HCT116 (cell line): ENCODE measurements around the gene TMEM184A. TPM values are rescaled to one million over a fixed set of nuclear protein-coding genes. Genes with fewer than 3 reads are reported as not detected.

ENCODE experiments used
- ATAC-seq: fragments of 200-7000 bp; cut with Tn5 transposase; 2 replicates; pipeline ENCODE4 v1.9.1; 2020; ENCODE audit warnings: mild to moderate bottlenecking, moderate library complexity
- BruUV-seq: library from RNA; stranded (reverse); fragments of 400-500 nt; replicated peaks from 2 replicates; lab custom pipeline; 2021; lab: Mats Ljungman, UMichigan
- CTCF ChIA-PET: fragments of 300-600 bp; sonication (Branson Sonifier 250); formaldehyde crosslinking; loops from one replicate; lab custom pipeline; 2021; ENCODE audit warnings: antibody characterized with exemption; lab: Charles Lee
- POLR2A ChIA-PET: fragments of 300-600, 350-600 bp; sonication (Branson Sonifier 250); formaldehyde crosslinking; loops from one replicate; lab custom pipeline; 2021; ENCODE audit warnings: antibody characterized with exemption; lab: Charles Lee
- RAD21 ChIA-PET, 2 experiments: fragments of 300-600 bp; sonication (Branson Sonifier 250); formaldehyde crosslinking; loops; one replicate each; lab custom pipeline; 2023; ENCODE audit warnings: low total read pairs in 2 of 2; ENCODE audit not compliant: uncharacterized antibody in 2 of 2, unreplicated experiment in 2 of 2, low non-redundant PET in 1 of 2; lab: Charles Lee
- DNase-seq: peaks from one replicate; pipeline ENCODE4 v3.0.0-alpha.2; 2010; ENCODE audit warnings: low read depth, low spot score
- H2AFZ ChIP-seq: fragments of 200-600 bp; shearing (Covaris generic), sonication (generic); 2 replicates; pipeline ENCODE4 v1.6.1; 2017; ENCODE audit warnings: low read depth, mixed run types, mixed read lengths, antibody characterized with exemption, low read length; ENCODE audit not compliant: poor library complexity, severe bottlenecking
- H3K27ac ChIP-seq: 2 replicates; pipeline ENCODE4 v1.5.1; 2012; ENCODE audit warnings: low read depth, low read length
- H3K27me3 ChIP-seq: fragments of 200-600 bp; sonication (generic); 2 replicates; pipeline ENCODE4 v1.6.1; 2016; ENCODE audit warnings: mixed run types, low read length, mixed read lengths; ENCODE audit not compliant: insufficient read depth
- H3K36me3 ChIP-seq, 2 experiments: fragments of 200-500 bp in 1 of 2; fragments of 200-600 bp in 1 of 2; sonication (Bioruptor generic) in 1 of 2; sonication (generic) in 1 of 2; 2 replicates each; pipeline versions ENCODE4 v1.5.1 to v1.6.1; 2014 to 2016; ENCODE audit warnings: low read length in 2 of 2, inconsistent platforms in 1 of 2, mixed read lengths in 1 of 2, mixed run types in 1 of 2; ENCODE audit not compliant: insufficient read depth in 2 of 2, control insufficient read depth in 1 of 2
- H3K4me1 ChIP-seq, 2 experiments: fragments of 200-600 bp in 1 of 2; sonication (generic) in 1 of 2; 2 replicates each; pipeline versions ENCODE4 v1.5.1 to v1.6.1; 2012 to 2017; ENCODE audit warnings: low read length in 2 of 2, inconsistent platforms in 1 of 2, mild to moderate bottlenecking in 1 of 2, mixed read lengths in 1 of 2, mixed run types in 1 of 2, moderate library complexity in 1 of 2; ENCODE audit not compliant: insufficient read depth in 2 of 2, control insufficient read depth in 1 of 2
- H3K4me2 ChIP-seq: fragments of 200-600 bp; sonication (generic); 2 replicates; pipeline ENCODE4 v1.6.1; 2017; ENCODE audit warnings: mixed run types, low read length, mixed read lengths
- H3K4me3 ChIP-seq, 2 experiments: fragments of 200-600 bp in 1 of 2; sonication (generic) in 1 of 2; replicated peaks in 1 of 2; 2 replicates each; pipeline ENCODE4 v1.5.1; 2011 to 2016; ENCODE audit warnings: low read length in 2 of 2, control low read depth in 1 of 2, low read depth in 1 of 2, mild to moderate bottlenecking in 1 of 2, mixed read lengths in 1 of 2, mixed run types in 1 of 2
- H3K79me2 ChIP-seq: fragments of 200-600 bp; sonication (generic); 2 replicates; pipeline ENCODE4 v1.6.1; 2017; ENCODE audit warnings: mild to moderate bottlenecking, mixed run types, low read length, moderate library complexity, mixed read lengths; ENCODE audit not compliant: insufficient read depth
- H3K9ac ChIP-seq: fragments of 200-600 bp; sonication (generic); 2 replicates; pipeline ENCODE4 v1.6.1; 2016; ENCODE audit warnings: low read length, mixed read lengths
- H3K9me2 ChIP-seq: fragments of 200-600 bp; sonication (generic), shearing (Covaris generic); 2 replicates; pipeline ENCODE4 v1.6.1; 2017; ENCODE audit warnings: mixed run types, mild to moderate bottlenecking, moderate library complexity; ENCODE audit not compliant: insufficient read depth
- H3K9me3 ChIP-seq, 2 experiments: fragments of 200-500 bp in 1 of 2; fragments of 200-600 bp in 1 of 2; sonication (Bioruptor generic) in 1 of 2; sonication (generic) in 1 of 2; 2 replicates each; pipeline ENCODE4 v1.6.1; 2014 to 2017; ENCODE audit warnings: low read length in 2 of 2, mixed read lengths in 2 of 2, inconsistent platforms in 1 of 2, low read depth in 1 of 2, mild to moderate bottlenecking in 1 of 2, mixed run types in 1 of 2, moderate library complexity in 1 of 2; ENCODE audit not compliant: control insufficient read depth in 1 of 2, insufficient read depth in 1 of 2
- H4K20me1 ChIP-seq: fragments of 200-600 bp; sonication (generic), shearing (Covaris generic); 2 replicates; pipeline ENCODE4 v1.6.1; 2017; ENCODE audit warnings: mixed run types, mild to moderate bottlenecking, moderate library complexity; ENCODE audit not compliant: insufficient read depth
- EZH2 ChIP-seq: fragments of 200-600 bp; sonication (generic); IDR thresholded peaks from 2 replicates; pipeline ENCODE4 v1.6.1; 2017; ENCODE audit warnings: antibody characterized with exemption, mixed run types
- EZH2phosphoT487 ChIP-seq: fragments of 200-600 bp; IDR thresholded peaks from 2 replicates; pipeline ENCODE4 v1.6.1; 2018; ENCODE audit warnings: antibody characterized with exemption, borderline replicate concordance
- FOSL1 ChIP-seq: IDR thresholded peaks from 2 replicates; pipeline ENCODE4 v1.6.1; 2012; ENCODE audit warnings: low read depth
- JUND ChIP-seq: IDR thresholded peaks from 2 replicates; pipeline ENCODE4 v1.6.1; 2012
- POLR2A ChIP-seq: IDR thresholded peaks from 2 replicates; pipeline ENCODE4 v1.7.0; 2011; ENCODE audit warnings: borderline replicate concordance; ENCODE audit not compliant: insufficient read depth, insufficient read length; ENCODE audit errors: extremely low read depth
- RAD21 ChIP-seq: IDR thresholded peaks from 2 replicates; pipeline ENCODE4 v1.6.1; 2012; ENCODE audit warnings: low read depth, mild to moderate bottlenecking
- SRF ChIP-seq: IDR thresholded peaks from 2 replicates; pipeline ENCODE4 v1.6.1; 2012; ENCODE audit warnings: low read depth
- intact Hi-C: fragments of 100-400 bp; cut with micrococcal nuclease; formaldehyde crosslinking; loops from 2 replicates; pipeline ENCODE4 v1.10.0; 2022
- total RNA-seq: library from RNA; stranded (reverse); gene quantifications from one replicate; pipeline ENCODE4 v1.2.1, GENCODE V29; 2021; ENCODE audit not compliant: unreplicated experiment
- TF ChIP-seq, protein P1 (sequence below): IDR thresholded peaks from 2 replicates; pipeline ENCODE4 v1.6.1; 2012; ENCODE audit warnings: low read depth
- TF ChIP-seq, protein P2 (sequence below): IDR thresholded peaks from 2 replicates; pipeline ENCODE4 v1.6.1; 2011; ENCODE audit warnings: mild to moderate bottlenecking, low read length, moderate library complexity; ENCODE audit not compliant: insufficient replicate concordance; ENCODE audit errors: extremely low read depth

TMEM184A gene
- total RNA-seq, 1 experiment from 2014 or later: 34.8 TPM

DNA sequence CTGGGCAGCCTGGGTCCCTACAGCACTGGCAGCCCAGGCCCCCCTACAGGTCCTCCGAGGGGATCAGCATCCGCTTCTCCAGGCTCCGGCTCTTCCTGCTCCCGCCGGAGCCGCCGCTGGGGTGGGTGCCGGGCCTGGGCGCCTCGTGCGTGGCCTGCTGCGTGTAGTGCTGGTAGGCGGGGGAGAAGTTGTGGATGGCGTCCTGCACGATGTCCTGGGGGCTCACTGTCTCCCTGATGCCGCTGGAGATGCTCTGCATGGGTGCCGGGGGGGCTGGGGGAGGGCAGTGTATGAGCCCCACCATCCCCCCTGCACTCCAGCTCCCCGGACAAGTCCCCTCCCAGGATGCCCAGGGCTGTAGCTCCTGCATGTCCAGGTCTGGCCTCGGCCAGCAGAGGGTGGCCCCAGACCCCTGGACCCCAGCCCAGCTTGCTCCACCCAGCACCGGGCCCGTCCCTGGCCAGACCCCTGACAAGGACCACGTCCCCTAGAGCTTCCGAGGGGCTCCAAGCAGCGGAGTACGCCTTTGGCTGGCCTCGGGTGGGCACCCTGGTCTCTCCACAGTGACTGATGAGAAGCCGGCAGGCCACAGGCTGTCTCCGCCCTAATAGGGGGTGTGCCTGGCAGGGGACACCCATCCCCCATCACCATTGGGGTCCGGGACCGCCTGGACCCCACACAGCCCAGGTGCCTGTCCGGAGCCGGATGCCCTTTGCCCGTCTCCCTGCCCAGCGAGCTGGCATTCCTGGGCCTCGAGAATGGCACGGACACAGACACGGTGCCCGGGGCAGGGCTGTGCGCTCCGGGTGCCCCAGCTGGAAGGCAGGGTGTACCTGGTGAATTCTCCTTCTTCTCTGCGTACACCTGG, 8.9 kb downstream of the TMEM184A start:
- H3K36me3 ChIP-seq: no peaks in the 10 kb centered on the region
- ChIA-PET CTCF (no interaction called here), POLR2A (no interaction called here), RAD21 (no interaction called here)
- no peaks in the 10 kb centered on the region for H3K79me2 ChIP-seq
- DNase-seq (no peak), ATAC-seq (no peak)
- H2AFZ ChIP-seq: no peak overlapping the region
- no peaks in the 10 kb centered on the region for H3K27me3 ChIP-seq
- TF ChIP-seq EZH2phosphoT487 (no peak), POLR2A (no peak), JUND (no peak), SRF (no peak), EZH2 (no peak), RAD21 (no peak), FOSL1 (no peak)
- TF ChIP-seq, protein P1, sequence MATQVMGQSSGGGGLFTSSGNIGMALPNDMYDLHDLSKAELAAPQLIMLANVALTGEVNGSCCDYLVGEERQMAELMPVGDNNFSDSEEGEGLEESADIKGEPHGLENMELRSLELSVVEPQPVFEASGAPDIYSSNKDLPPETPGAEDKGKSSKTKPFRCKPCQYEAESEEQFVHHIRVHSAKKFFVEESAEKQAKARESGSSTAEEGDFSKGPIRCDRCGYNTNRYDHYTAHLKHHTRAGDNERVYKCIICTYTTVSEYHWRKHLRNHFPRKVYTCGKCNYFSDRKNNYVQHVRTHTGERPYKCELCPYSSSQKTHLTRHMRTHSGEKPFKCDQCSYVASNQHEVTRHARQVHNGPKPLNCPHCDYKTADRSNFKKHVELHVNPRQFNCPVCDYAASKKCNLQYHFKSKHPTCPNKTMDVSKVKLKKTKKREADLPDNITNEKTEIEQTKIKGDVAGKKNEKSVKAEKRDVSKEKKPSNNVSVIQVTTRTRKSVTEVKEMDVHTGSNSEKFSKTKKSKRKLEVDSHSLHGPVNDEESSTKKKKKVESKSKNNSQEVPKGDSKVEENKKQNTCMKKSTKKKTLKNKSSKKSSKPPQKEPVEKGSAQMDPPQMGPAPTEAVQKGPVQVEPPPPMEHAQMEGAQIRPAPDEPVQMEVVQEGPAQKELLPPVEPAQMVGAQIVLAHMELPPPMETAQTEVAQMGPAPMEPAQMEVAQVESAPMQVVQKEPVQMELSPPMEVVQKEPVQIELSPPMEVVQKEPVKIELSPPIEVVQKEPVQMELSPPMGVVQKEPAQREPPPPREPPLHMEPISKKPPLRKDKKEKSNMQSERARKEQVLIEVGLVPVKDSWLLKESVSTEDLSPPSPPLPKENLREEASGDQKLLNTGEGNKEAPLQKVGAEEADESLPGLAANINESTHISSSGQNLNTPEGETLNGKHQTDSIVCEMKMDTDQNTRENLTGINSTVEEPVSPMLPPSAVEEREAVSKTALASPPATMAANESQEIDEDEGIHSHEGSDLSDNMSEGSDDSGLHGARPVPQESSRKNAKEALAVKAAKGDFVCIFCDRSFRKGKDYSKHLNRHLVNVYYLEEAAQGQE: no peak
- TF ChIP-seq, protein P2, sequence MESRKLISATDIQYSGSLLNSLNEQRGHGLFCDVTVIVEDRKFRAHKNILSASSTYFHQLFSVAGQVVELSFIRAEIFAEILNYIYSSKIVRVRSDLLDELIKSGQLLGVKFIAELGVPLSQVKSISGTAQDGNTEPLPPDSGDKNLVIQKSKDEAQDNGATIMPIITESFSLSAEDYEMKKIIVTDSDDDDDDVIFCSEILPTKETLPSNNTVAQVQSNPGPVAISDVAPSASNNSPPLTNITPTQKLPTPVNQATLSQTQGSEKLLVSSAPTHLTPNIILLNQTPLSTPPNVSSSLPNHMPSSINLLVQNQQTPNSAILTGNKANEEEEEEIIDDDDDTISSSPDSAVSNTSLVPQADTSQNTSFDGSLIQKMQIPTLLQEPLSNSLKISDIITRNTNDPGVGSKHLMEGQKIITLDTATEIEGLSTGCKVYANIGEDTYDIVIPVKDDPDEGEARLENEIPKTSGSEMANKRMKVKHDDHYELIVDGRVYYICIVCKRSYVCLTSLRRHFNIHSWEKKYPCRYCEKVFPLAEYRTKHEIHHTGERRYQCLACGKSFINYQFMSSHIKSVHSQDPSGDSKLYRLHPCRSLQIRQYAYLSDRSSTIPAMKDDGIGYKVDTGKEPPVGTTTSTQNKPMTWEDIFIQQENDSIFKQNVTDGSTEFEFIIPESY: no peak
- intact Hi-C loops: no loop called here
- no peaks in the 10 kb centered on the region for H4K20me1 ChIP-seq
- H3K27ac ChIP-seq: no peak overlapping the region
- H3K4me2 ChIP-seq: no peak overlapping the region
- no peak overlapping the region for H3K4me3 ChIP-seq
- H3K9ac ChIP-seq: no peak overlapping the region
- H3K4me1 ChIP-seq: no peaks in the 10 kb centered on the region
- no peaks in the 10 kb centered on the region for H3K9me2 ChIP-seq
- H3K9me3 ChIP-seq: no peaks in the 10 kb centered on the region
- BruUV-seq: no TSS peak
